ENCODE data around the gene IL6ST. TPM values are rescaled to one million over a fixed set of nuclear protein-coding genes. Genes with fewer than 3 reads are reported as not detected.

IL6ST gene
- total RNA-seq, 1 donor from 2014 or later: 67.2 TPM

- intact Hi-C loops (cut with micrococcal nuclease): no loop called here
- H3K4me1 Mint-ChIP-seq (ENCODE audit: low read depth): peaks cover 19% of the 10 kb centered on the region
Observed at GRCh38 chr5:55908804-55909203, 86.0 kb downstream of the IL6ST start.

GRCh38 chr5:55907927-55908326, 86.8 kb downstream of the IL6ST start:
- no peaks in the 10 kb centered on the region for H3K27me3 Mint-ChIP-seq (ENCODE audit: low read depth)
- H3K9me3 Mint-ChIP-seq: no peaks in the 10 kb centered on the region
- intact Hi-C loops (cut with micrococcal nuclease): no loop called here
- peaks cover 27% of the 10 kb centered on the region for H3K4me1 Mint-ChIP-seq (ENCODE audit: low read depth)
- no peaks in the 10 kb centered on the region for H3K36me3 Mint-ChIP-seq (ENCODE audit: low read depth)
- DNase-seq (ENCODE audit: low spot score): no peak
- no peak overlapping the region for H3K4me3 Mint-ChIP-seq (ENCODE audit: low read depth)
- no peak overlapping the region for H3K27ac Mint-ChIP-seq

More at GRCh38 chr5:55908804-55909203, 86.0 kb downstream of the IL6ST start:
- no peaks in the 10 kb centered on the region for H3K27me3 Mint-ChIP-seq (ENCODE audit: low read depth)
- no peaks in the 10 kb centered on the region for H3K36me3 Mint-ChIP-seq (ENCODE audit: low read depth)
- no peak overlapping the region for H3K4me3 Mint-ChIP-seq (ENCODE audit: low read depth)
- no peak for DNase-seq (ENCODE audit: low spot score)
- no peak overlapping the region for H3K27ac Mint-ChIP-seq
- H3K9me3 Mint-ChIP-seq: no peaks in the 10 kb centered on the region

GRCh38 chr5:55905251-55905650, 89.5 kb downstream of the IL6ST start:
- no peak for DNase-seq (ENCODE audit: low spot score)
- H3K27me3 Mint-ChIP-seq (ENCODE audit: low read depth): no peaks in the 10 kb centered on the region
- H3K36me3 Mint-ChIP-seq (ENCODE audit: low read depth): no peaks in the 10 kb centered on the region
- no peaks in the 10 kb centered on the region for H3K9me3 Mint-ChIP-seq
- intact Hi-C loops (cut with micrococcal nuclease): no loop called here
- H3K4me1 Mint-ChIP-seq (ENCODE audit: low read depth): peaks cover 35% of the 10 kb centered on the region
- no peak overlapping the region for H3K27ac Mint-ChIP-seq
- no peak overlapping the region for H3K4me3 Mint-ChIP-seq (ENCODE audit: low read depth)

GRCh38 chr5:55904152-55904551, 90.6 kb downstream of the IL6ST start:
- intact Hi-C loops (cut with micrococcal nuclease): loop anchor here (5.0 kb wide), 1 partner anchor 142 kb away; no protein-coding TSS in a partner anchor
- H3K4me3 Mint-ChIP-seq (ENCODE audit: low read depth): no peak overlapping the region
- H3K4me1 Mint-ChIP-seq (ENCODE audit: low read depth): peaks cover 45% of the 10 kb centered on the region
- H3K27me3 Mint-ChIP-seq (ENCODE audit: low read depth): no peaks in the 10 kb centered on the region
- H3K27ac Mint-ChIP-seq: no peak overlapping the region
- DNase-seq (ENCODE audit: low spot score): no peak
- H3K9me3 Mint-ChIP-seq: no peaks in the 10 kb centered on the region
- H3K36me3 Mint-ChIP-seq (ENCODE audit: low read depth): no peaks in the 10 kb centered on the region

- Mint-ChIP-seq H3K9me3 (no peaks in the 10 kb centered on the region), H3K27me3 (ENCODE audit: low read depth) (no peaks in the 10 kb centered on the region), H3K36me3 (ENCODE audit: low read depth) (no peaks in the 10 kb centered on the region), H3K27ac (peak overlapping the region; percentile 60), H3K4me3 (ENCODE audit: low read depth) (peak overlapping the region; percentile 13), H3K4me1 (ENCODE audit: low read depth) (peaks cover 45% of the 10 kb centered on the region)
- DNase-seq (ENCODE audit: low spot score): peak; percentile 70
- intact Hi-C loops (cut with micrococcal nuclease): loop anchor here (2.0 to 5.0 kb wide), 2 partner anchors 34 to 141 kb away; no protein-coding TSS in a partner anchor
Observed at GRCh38 chr5:55903121-55903701, 91.6 kb downstream of the IL6ST start.

GRCh38 chr5:55902696-55903095, 92.1 kb downstream of the IL6ST start:
- Mint-ChIP-seq H3K36me3 (ENCODE audit: low read depth) (no peaks in the 10 kb centered on the region), H3K4me3 (ENCODE audit: low read depth) (peak overlapping the region; percentile 13), H3K4me1 (ENCODE audit: low read depth) (peaks cover 49% of the 10 kb centered on the region), H3K9me3 (no peaks in the 10 kb centered on the region), H3K27me3 (ENCODE audit: low read depth) (no peaks in the 10 kb centered on the region), H3K27ac (peak overlapping the region; percentile 60)
- intact Hi-C loops (cut with micrococcal nuclease): loop anchor here (2.0 to 5.0 kb wide), 2 partner anchors 34 to 140 kb away; no protein-coding TSS in a partner anchor
- DNase-seq (ENCODE audit: low spot score): no peak

- no peak for DNase-seq (ENCODE audit: low spot score)
- H3K4me1 Mint-ChIP-seq (ENCODE audit: low read depth): peaks cover 51% of the 10 kb centered on the region
- H3K9me3 Mint-ChIP-seq: no peaks in the 10 kb centered on the region
- H3K36me3 Mint-ChIP-seq (ENCODE audit: low read depth): no peaks in the 10 kb centered on the region
- peaks cover 3% of the 10 kb centered on the region for H3K27me3 Mint-ChIP-seq (ENCODE audit: low read depth)
- H3K4me3 Mint-ChIP-seq (ENCODE audit: low read depth): no peak overlapping the region
- H3K27ac Mint-ChIP-seq: no peak overlapping the region
- intact Hi-C loops (cut with micrococcal nuclease): loop anchor here (5.0 kb wide), 1 partner anchor 138 kb away; no protein-coding TSS in a partner anchor
Observed at GRCh38 chr5:55900776-55901175, 94.0 kb downstream of the IL6ST start.

GRCh38 chr5:55900068-55900467, 94.7 kb downstream of the IL6ST start:
- intact Hi-C loops (cut with micrococcal nuclease): loop anchor here (5.0 kb wide), 1 partner anchor 138 kb away; no protein-coding TSS in a partner anchor
- no peak overlapping the region for H3K27ac Mint-ChIP-seq

GRCh38 chr5:55899344-55899743, 95.4 kb downstream of the IL6ST start:
- Mint-ChIP-seq H3K27me3 (ENCODE audit: low read depth) (peaks cover 3% of the 10 kb centered on the region), H3K36me3 (ENCODE audit: low read depth) (no peaks in the 10 kb centered on the region), H3K27ac (no peak overlapping the region), H3K4me1 (ENCODE audit: low read depth) (peaks cover 48% of the 10 kb centered on the region), H3K4me3 (ENCODE audit: low read depth) (no peak overlapping the region), H3K9me3 (no peaks in the 10 kb centered on the region)
- intact Hi-C loops (cut with micrococcal nuclease): loop anchor here (2.0 kb wide), 1 partner anchor 43 kb away; no protein-coding TSS in a partner anchor
- no peak for DNase-seq (ENCODE audit: low spot score)

More at GRCh38 chr5:55900068-55900467, 94.7 kb downstream of the IL6ST start:
- Mint-ChIP-seq H3K27me3 (ENCODE audit: low read depth) (peaks cover 3% of the 10 kb centered on the region), H3K4me3 (ENCODE audit: low read depth) (no peak overlapping the region), H3K4me1 (ENCODE audit: low read depth) (peaks cover 47% of the 10 kb centered on the region), H3K36me3 (ENCODE audit: low read depth) (no peaks in the 10 kb centered on the region), H3K9me3 (no peaks in the 10 kb centered on the region)
- no peak for DNase-seq (ENCODE audit: low spot score)

GRCh38 chr5:55897905-55898304, 96.9 kb downstream of the IL6ST start:
- H3K4me1 Mint-ChIP-seq (ENCODE audit: low read depth): peaks cover 39% of the 10 kb centered on the region
- H3K27me3 Mint-ChIP-seq (ENCODE audit: low read depth): peaks cover 3% of the 10 kb centered on the region
- no peaks in the 10 kb centered on the region for H3K9me3 Mint-ChIP-seq
- no peaks in the 10 kb centered on the region for H3K36me3 Mint-ChIP-seq (ENCODE audit: low read depth)
- intact Hi-C loops (cut with micrococcal nuclease): loop anchor here (2.0 kb wide), 1 partner anchor 41 kb away; no protein-coding TSS in a partner anchor
- H3K27ac Mint-ChIP-seq: no peak overlapping the region
- no peak for DNase-seq (ENCODE audit: low spot score)
- no peak overlapping the region for H3K4me3 Mint-ChIP-seq (ENCODE audit: low read depth)

- no peak overlapping the region for H3K27ac Mint-ChIP-seq
- peaks cover 34% of the 10 kb centered on the region for H3K4me1 Mint-ChIP-seq (ENCODE audit: low read depth)
- intact Hi-C loops (cut with micrococcal nuclease): no loop called here
- DNase-seq (ENCODE audit: low spot score): no peak
- H3K4me3 Mint-ChIP-seq (ENCODE audit: low read depth): no peak overlapping the region
- no peaks in the 10 kb centered on the region for H3K36me3 Mint-ChIP-seq (ENCODE audit: low read depth)
- no peaks in the 10 kb centered on the region for H3K9me3 Mint-ChIP-seq
- H3K27me3 Mint-ChIP-seq (ENCODE audit: low read depth): peaks cover 3% of the 10 kb centered on the region
Observed at GRCh38 chr5:55897206-55897894, 97.4 kb downstream of the IL6ST start.

GRCh38 chr5:55896663-55897062, 98.1 kb downstream of the IL6ST start:
- Mint-ChIP-seq H3K36me3 (ENCODE audit: low read depth) (no peaks in the 10 kb centered on the region), H3K9me3 (no peaks in the 10 kb centered on the region), H3K27ac (no peak overlapping the region), H3K27me3 (ENCODE audit: low read depth) (peaks cover 3% of the 10 kb centered on the region), H3K4me3 (ENCODE audit: low read depth) (no peak overlapping the region), H3K4me1 (ENCODE audit: low read depth) (peaks cover 34% of the 10 kb centered on the region)
- intact Hi-C loops (cut with micrococcal nuclease): no loop called here
- no peak for DNase-seq (ENCODE audit: low spot score)

GRCh38 chr5:55896238-55896637, 98.5 kb downstream of the IL6ST start:
- intact Hi-C loops (cut with micrococcal nuclease): no loop called here
- H3K9me3 Mint-ChIP-seq: no peaks in the 10 kb centered on the region
- no peak overlapping the region for H3K4me3 Mint-ChIP-seq (ENCODE audit: low read depth)
- H3K27ac Mint-ChIP-seq: no peak overlapping the region
- H3K4me1 Mint-ChIP-seq (ENCODE audit: low read depth): peaks cover 34% of the 10 kb centered on the region
- H3K36me3 Mint-ChIP-seq (ENCODE audit: low read depth): no peaks in the 10 kb centered on the region
- DNase-seq (ENCODE audit: low spot score): no peak
- peaks cover 3% of the 10 kb centered on the region for H3K27me3 Mint-ChIP-seq (ENCODE audit: low read depth)

Measured in activated T-helper 2 cell treated with anti-CD3 and anti-CD28 coated beads, Interferon-gamma antibody, Interleukin-2, Interleukin-4, amounts not matched to agents 10 μg/mL and 5 μg/mL and 100 μg/mL, durations not matched to agents 14 hours and 24 hours and 36 hours (primary cell).